Endothelial cell of umbilical vein (primary cell): ENCODE measurements around the gene DNAH6. TPM values are rescaled to one million over a fixed set of nuclear protein-coding genes. Genes with fewer than 3 reads are reported as not detected.

Source experiments
- BruUV-seq: library from RNA; stranded (reverse); fragments of 400-500 nt; replicated peaks from 2 replicates; lab custom pipeline; 2021; lab: Mats Ljungman, UMichigan
- CTCF ChIA-PET: fragments of 300-600, 350-600 bp; sonication (Branson Sonifier 250); formaldehyde crosslinking; loops from one replicate; lab custom pipeline; 2021; ENCODE audit warnings: antibody characterized with exemption, inconsistent platforms; lab: Charles Lee
- POLR2A ChIA-PET: fragments of 300-600, 350-600 bp; sonication (Branson Sonifier 250); formaldehyde crosslinking; loops from one replicate; lab custom pipeline; 2021; ENCODE audit warnings: antibody characterized with exemption, inconsistent platforms; lab: Charles Lee
- DNase-seq: peaks from one replicate; pipeline ENCODE4 v3.0.0-alpha.2; 2011; ENCODE audit warnings: low read depth, low spot score
- FAIRE-seq: peaks from 2 replicates; lab custom pipeline; 2011; peaks lifted over from hg19 to GRCh38; lab: Jason Lieb, UNC
- H2AFZ ChIP-seq: 2 replicates; pipeline ENCODE4 v1.6.0; 2012; ENCODE audit warnings: low read depth, low read length, control low read depth, inconsistent platforms
- H3K27ac ChIP-seq: 2 replicates; pipeline ENCODE4 v1.5.1; 2011; ENCODE audit warnings: low read depth, mild to moderate bottlenecking, control low read depth, low read length, moderate library complexity; ENCODE audit not compliant: insufficient read depth
- H3K27me3 ChIP-seq, 2 experiments: 2 replicates each; pipeline versions ENCODE4 v1.6.0 to v1.6.1; 2011; ENCODE audit warnings: low read length in 2 of 2, mixed read lengths in 1 of 2; ENCODE audit not compliant: control insufficient read depth in 2 of 2, insufficient read depth in 2 of 2
- H3K36me3 ChIP-seq, 2 experiments: 2 replicates in 1 of 2; 3 replicates in 1 of 2; pipeline ENCODE4 v1.5.1; 2011; ENCODE audit warnings: low read length in 2 of 2, mild to moderate bottlenecking in 1 of 2, moderate library complexity in 1 of 2; ENCODE audit not compliant: control insufficient read depth in 2 of 2, insufficient read depth in 2 of 2; ENCODE audit errors: extremely low read depth in 1 of 2
- H3K4me1 ChIP-seq: 3 replicates; pipeline ENCODE4 v1.5.1; 2011; ENCODE audit warnings: mild to moderate bottlenecking, low read length; ENCODE audit not compliant: control insufficient read depth, insufficient read depth; ENCODE audit errors: extremely low read depth
- H3K4me2 ChIP-seq: 2 replicates; pipeline ENCODE4 v1.6.1; 2011; ENCODE audit warnings: low read length, control low read depth, mixed read lengths; ENCODE audit not compliant: insufficient read depth
- H3K4me3 ChIP-seq, 3 experiments: fragments of 200-600 bp in 1 of 3; sonication (generic), shearing (Covaris generic) in 1 of 3; replicated peaks in 1 of 3; 2 replicates each; pipeline ENCODE4 v1.5.1; 2011 to 2016; ENCODE audit warnings: control low read depth in 3 of 3, low read length in 3 of 3, mild to moderate bottlenecking in 2 of 3, inconsistent platforms in 1 of 3, low read depth in 1 of 3, moderate library complexity in 1 of 3; ENCODE audit not compliant: insufficient read depth in 1 of 3
- H3K79me2 ChIP-seq: 2 replicates; pipeline ENCODE4 v1.6.0; 2012; ENCODE audit warnings: low read length, inconsistent platforms; ENCODE audit not compliant: control insufficient read depth, insufficient read depth
- H3K9ac ChIP-seq: replicated peaks from 2 replicates; pipeline ENCODE3; 2011; ENCODE audit warnings: low read length, control low read depth; ENCODE audit not compliant: insufficient read depth; ENCODE audit errors: extremely low read depth
- H3K9me1 ChIP-seq: replicated peaks from 3 replicates; pipeline ENCODE4 v1.6.0; 2011; ENCODE audit warnings: mild to moderate bottlenecking, low read length; ENCODE audit not compliant: control insufficient read depth, insufficient read depth; ENCODE audit errors: extremely low read depth
- H3K9me3 ChIP-seq: replicated peaks from 2 replicates; pipeline ENCODE4 v1.5.1; 2012; ENCODE audit warnings: low read length, inconsistent platforms; ENCODE audit not compliant: control insufficient read depth, insufficient read depth
- H4K20me1 ChIP-seq: replicated peaks from 2 replicates; pipeline ENCODE3; 2011; ENCODE audit warnings: mild to moderate bottlenecking, low read length; ENCODE audit not compliant: control insufficient read depth, insufficient read depth; ENCODE audit errors: extremely low read depth
- CTCF ChIP-seq, 2 donors: IDR thresholded peaks; 1 replicate in 1 of 2; 2 replicates in 1 of 2; pipeline ENCODE4 v1.5.1; 2011; ENCODE audit warnings: low read length in 2 of 2, mild to moderate bottlenecking in 2 of 2, moderate library complexity in 2 of 2, control low read depth in 1 of 2, inconsistent platforms in 1 of 2, low read depth in 1 of 2; ENCODE audit not compliant: insufficient read depth in 1 of 2; ENCODE audit errors: extremely low read depth in 1 of 2
- EZH2 ChIP-seq: IDR thresholded peaks from 2 replicates; pipeline ENCODE4 v1.6.1; 2012; ENCODE audit warnings: borderline replicate concordance, low read depth, mild to moderate bottlenecking, moderate library complexity, low read length, inconsistent platforms; ENCODE audit not compliant: severe bottlenecking
- FOS ChIP-seq: IDR thresholded peaks from 2 replicates; pipeline ENCODE4 v1.6.1; 2011; ENCODE audit warnings: mild to moderate bottlenecking, low read length, moderate library complexity, borderline replicate concordance; ENCODE audit not compliant: insufficient read depth
- GATA2 ChIP-seq: IDR thresholded peaks from 2 replicates; pipeline ENCODE4 v1.7.0; 2011; ENCODE audit warnings: low read depth, mild to moderate bottlenecking, moderate library complexity, mixed read lengths, low read length; ENCODE audit not compliant: insufficient read length, insufficient read depth
- JUN ChIP-seq: IDR thresholded peaks from 2 replicates; pipeline ENCODE4 v1.6.1; 2011; ENCODE audit warnings: borderline replicate concordance, low read depth; ENCODE audit not compliant: insufficient read length, insufficient read depth
- MAX ChIP-seq: IDR thresholded peaks from 2 replicates; pipeline ENCODE4 v1.6.1; 2011; ENCODE audit not compliant: insufficient read depth, insufficient read length
- MYC ChIP-seq: IDR thresholded peaks from one replicate; pipeline ENCODE4 v1.6.1; 2011; ENCODE audit warnings: mild to moderate bottlenecking, low read depth, low read length
- POLR2A ChIP-seq: IDR thresholded peaks from 2 replicates; pipeline ENCODE4 v1.6.1; 2012; ENCODE audit warnings: low read depth, mild to moderate bottlenecking, control low read depth, low read length
- POLR2AphosphoS5 ChIP-seq: IDR thresholded peaks from 2 replicates; pipeline ENCODE4 v1.6.1; 2012; ENCODE audit warnings: low read depth, mild to moderate bottlenecking, control low read depth, low read length, moderate library complexity; ENCODE audit not compliant: insufficient read depth
- dilution Hi-C: fragments of 300-500 bp; cut with MboI; formaldehyde crosslinking; loops from one replicate; pipeline ENCODE4 v1.15.0; 2019; ENCODE audit warnings: low sequenced_read_pairs; ENCODE audit not compliant: extremely low pct_ligation_motif_present
- intact Hi-C: fragments of 100-400 bp; cut with micrococcal nuclease; formaldehyde crosslinking; loops from one replicate; pipeline ENCODE4 v1.10.0; 2022
- polyA plus RNA-seq, 4 experiments: library from polyadenylated mRNA; depleted of rRNA in 3 of 4; stranded (reverse) in 3 of 4; unstranded in 1 of 4; fragments of >200 nt; gene quantifications; 2 replicates each; pipeline versions ENCODE4 v1.2.1 to v1.2.3, GENCODE V29; 2011 to 2012; ENCODE audit warnings: missing spikeins in 1 of 4
- total RNA-seq: library from RNA; stranded (reverse); gene quantifications from 2 replicates; pipeline ENCODE4 v1.2.3, GENCODE V29; 2021

The DNAH6 gene
- total and polyA plus RNA-seq, 2 donors (not counting 3 experiments of a cell fraction or from before 2014, with no cell fraction given): 0.24 TPM; not detected in 1

- FAIRE-seq: no peak
- Histone ChIP-seq H3K27me3 (no peaks in the 10 kb centered on the region), H3K4me2 (no peak overlapping the region), H3K27ac (no peak overlapping the region), H2AFZ (no peak overlapping the region), H3K9ac (no peak overlapping the region), H3K4me1 (no peaks in the 10 kb centered on the region), H4K20me1 (no peaks in the 10 kb centered on the region), H3K9me3 (no peaks in the 10 kb centered on the region), H3K79me2 (no peaks in the 10 kb centered on the region), H3K4me3 (no peak overlapping the region), H3K36me3 (no peaks in the 10 kb centered on the region), H3K9me1 (no peaks in the 10 kb centered on the region)
- BruUV-seq: no TSS peak
- DNase-seq: no peak
- CTCF ChIA-PET: interaction anchor here (1.0 kb wide), 1 partner anchor 16 kb away, joined by 3 read pairs; no protein-coding TSS in a partner anchor
- TF ChIP-seq FOS (no peak), POLR2AphosphoS5 (no peak), POLR2A (no peak), MAX (no peak), CTCF (IDR thresholded peaks at IDR 0.05; ENCODE audit: extremely low read depth in 1 of 2, insufficient read depth in 1 of 2, low read depth in 1 of 2, low read length in 2 of 2) (no peak), JUN (no peak), GATA2 (no peak), EZH2 (no peak), MYC (no peak)
- POLR2A ChIA-PET: no interaction called here
- dilution Hi-C loops (no loop called here), intact Hi-C loops (no loop called here)
Measured at GRCh38 chr2:84805250-84805958, 289.1 kb downstream of the DNAH6 start.
